OCI-LY1 (cell line): ENCODE data around the gene NDFIP2.

Experiments
- H2AFZ ChIP-seq: fragments of 200-600 bp; sonication (generic), shearing (Covaris generic); 2 replicates; pipeline ENCODE4 v1.6.0; 2014; ENCODE audit warnings: antibody characterized with exemption, mild to moderate bottlenecking, low read length
- H3F3A ChIP-seq: fragments of 200-600 bp; sonication (generic), shearing (Covaris generic); 2 replicates; pipeline ENCODE4 v1.6.0; 2014; ENCODE audit warnings: mild to moderate bottlenecking, antibody characterized with exemption, low read length, moderate library complexity; ENCODE audit not compliant: insufficient read depth
- H3K27ac ChIP-seq: fragments of 200-600 bp; sonication (generic); 2 replicates; pipeline ENCODE4 v1.5.1; 2014; ENCODE audit warnings: low read length, mixed run types, mild to moderate bottlenecking, low read depth; ENCODE audit not compliant: poor library complexity, severe bottlenecking
- H3K27me3 ChIP-seq: fragments of 200-600 bp; sonication (generic); 2 replicates; pipeline ENCODE4 v1.6.0; 2014; ENCODE audit warnings: antibody characterized with exemption, mild to moderate bottlenecking, low read length, moderate library complexity; ENCODE audit not compliant: insufficient read depth
- H3K36me3 ChIP-seq: fragments of 200-600 bp; sonication (generic); 2 replicates; pipeline ENCODE4 v1.6.1; 2014; ENCODE audit warnings: mild to moderate bottlenecking, antibody characterized with exemption, low read length, moderate library complexity, mixed read lengths; ENCODE audit not compliant: insufficient read depth
- H3K4me1 ChIP-seq: fragments of 200-600 bp; sonication (generic); 2 replicates; pipeline ENCODE4 v1.5.1; 2014; ENCODE audit warnings: mild to moderate bottlenecking, low read length, moderate library complexity; ENCODE audit not compliant: insufficient read depth, severe bottlenecking
- H3K4me2 ChIP-seq: fragments of 200-600 bp; sonication (generic), shearing (Covaris generic); 2 replicates; pipeline ENCODE4 v1.6.1; 2014; ENCODE audit warnings: low read length
- H3K4me3 ChIP-seq: fragments of 200-600 bp; sonication (generic); 2 replicates; pipeline ENCODE4 v1.5.1; 2014; ENCODE audit warnings: low read length, low read depth, mild to moderate bottlenecking, mixed read lengths; ENCODE audit not compliant: poor library complexity, severe bottlenecking
- H3K79me2 ChIP-seq: fragments of 200-600 bp; shearing (Covaris generic); 2 replicates; pipeline ENCODE4 v1.6.1; 2016; ENCODE audit warnings: mixed run types, low read length, mixed read lengths; ENCODE audit not compliant: insufficient read depth
- H3K9ac ChIP-seq: fragments of 200-600 bp; sonication (generic), shearing (Covaris generic); 2 replicates; pipeline ENCODE4 v1.6.1; 2014; ENCODE audit warnings: mild to moderate bottlenecking, low read length, mixed read lengths
- H3K9me2 ChIP-seq: fragments of 200-600 bp; sonication (generic), shearing (Covaris generic); 2 replicates; pipeline ENCODE4 v1.6.1; 2014; ENCODE audit warnings: low read depth, mild to moderate bottlenecking, low read length, mixed read lengths
- H3K9me3 ChIP-seq: fragments of 200-600 bp; shearing (Covaris generic); 2 replicates; pipeline ENCODE4 v1.6.1; 2014; ENCODE audit warnings: low read length, mixed read lengths
- H4K20me1 ChIP-seq: fragments of 200-600 bp; sonication (generic), shearing (Covaris generic); 2 replicates; pipeline ENCODE4 v1.6.0; 2016; ENCODE audit warnings: mild to moderate bottlenecking, low read length; ENCODE audit not compliant: insufficient read depth
- CTCF ChIP-seq: fragments of 200-600 bp; sonication (generic), shearing (Covaris generic); IDR thresholded peaks from 2 replicates; pipeline ENCODE4 v1.5.1; 2017; ENCODE audit warnings: mild to moderate bottlenecking, antibody characterized with exemption, low read length, moderate library complexity, mixed read lengths
- EZH2 ChIP-seq: fragments of 200-600 bp; sonication (generic), shearing (Covaris generic); IDR thresholded peaks from 2 replicates; pipeline ENCODE4 v1.8.0; 2017; ENCODE audit warnings: borderline replicate concordance, mixed run types, mild to moderate bottlenecking, antibody characterized with exemption, low read length, moderate library complexity, mixed read lengths

The NDFIP2 gene

DNA sequence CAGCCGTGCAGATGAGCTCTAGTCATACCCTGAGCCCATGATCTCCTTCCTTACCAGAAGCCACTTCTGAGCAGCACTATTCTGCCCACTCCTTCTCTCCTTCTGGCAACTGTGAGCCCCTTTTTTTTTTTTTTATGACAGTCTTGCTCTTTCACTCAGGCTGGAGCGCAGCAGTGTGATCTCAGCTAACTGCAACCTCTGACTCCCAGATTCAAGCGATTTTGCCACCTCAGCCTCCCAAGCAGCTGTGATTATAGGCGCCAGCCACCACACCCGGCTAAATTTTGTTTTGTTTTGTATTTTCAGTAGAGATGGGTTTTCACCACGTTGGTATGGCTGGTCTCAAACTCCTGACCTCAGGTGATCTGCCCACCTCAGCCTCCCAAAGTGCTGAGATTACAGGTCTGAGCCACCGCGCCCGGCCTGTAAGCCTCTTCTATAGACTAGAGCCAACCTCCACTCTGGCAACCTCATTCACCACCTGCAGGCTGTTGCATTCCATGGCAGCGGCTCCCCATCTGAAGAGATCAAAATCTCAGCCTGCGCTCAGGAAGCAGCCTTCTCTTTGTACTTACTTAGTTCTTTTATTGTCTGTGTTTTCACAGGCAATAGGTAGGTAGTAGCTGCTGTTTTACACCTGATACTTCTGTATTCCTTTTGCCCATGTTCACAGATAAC lies 34.8 kb upstream of the NDFIP2 start:
- TF ChIP-seq CTCF (no peak), EZH2 (no peak)
- no peak overlapping the region for H3K4me3 ChIP-seq
- no peak overlapping the region for H3K27ac ChIP-seq
- no peaks in the 10 kb centered on the region for H3K9me2 ChIP-seq
- no peaks in the 10 kb centered on the region for H3F3A ChIP-seq
- no peaks in the 10 kb centered on the region for H3K9me3 ChIP-seq
- H3K4me1 ChIP-seq: peaks cover 11% of the 10 kb centered on the region
- no peaks in the 10 kb centered on the region for H3K36me3 ChIP-seq
- H3K9ac ChIP-seq: no peak overlapping the region
- H4K20me1 ChIP-seq: no peaks in the 10 kb centered on the region
- no peaks in the 10 kb centered on the region for H3K27me3 ChIP-seq
- H2AFZ ChIP-seq: no peak overlapping the region
- H3K4me2 ChIP-seq: no peak overlapping the region
- H3K79me2 ChIP-seq: no peaks in the 10 kb centered on the region

GRCh38 chr13:79447141-79447540 lies 33.8 kb upstream of the NDFIP2 start:
- no peak for TF ChIP-seq EZH2
- TF ChIP-seq CTCF: no peak
- Histone ChIP-seq H3K27me3 (no peaks in the 10 kb centered on the region), H3F3A (no peaks in the 10 kb centered on the region), H3K4me3 (no peak overlapping the region), H3K9me2 (no peaks in the 10 kb centered on the region), H3K4me2 (no peak overlapping the region), H3K27ac (no peak overlapping the region), H4K20me1 (no peaks in the 10 kb centered on the region), H3K79me2 (no peaks in the 10 kb centered on the region), H2AFZ (no peak overlapping the region), H3K9ac (no peak overlapping the region), H3K36me3 (no peaks in the 10 kb centered on the region), H3K4me1 (peaks cover 15% of the 10 kb centered on the region), H3K9me3 (no peaks in the 10 kb centered on the region)

DNA sequence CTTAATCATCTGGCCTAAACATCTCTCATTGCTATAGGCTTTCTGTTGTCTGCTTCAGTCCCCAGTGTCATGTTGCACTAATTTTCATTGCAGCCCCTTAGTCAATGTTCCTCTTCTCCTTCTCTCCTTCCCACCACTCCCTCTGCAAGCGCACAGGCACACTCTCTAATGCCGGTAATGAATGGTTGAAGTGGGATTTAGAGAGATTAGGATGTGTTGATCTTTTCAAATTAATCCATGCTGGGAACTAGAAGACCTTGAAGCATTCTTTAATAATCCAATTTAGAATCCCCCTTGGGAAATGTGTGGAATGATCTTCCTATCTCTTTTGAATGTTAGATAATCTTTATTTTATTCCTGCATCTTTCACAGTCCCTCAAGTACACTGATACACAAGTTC lies 33.2 kb upstream of the NDFIP2 start:
- peaks cover 15% of the 10 kb centered on the region for H3K4me1 ChIP-seq
- no peak overlapping the region for H3K4me3 ChIP-seq
- no peaks in the 10 kb centered on the region for H3K36me3 ChIP-seq
- H3K79me2 ChIP-seq: no peaks in the 10 kb centered on the region
- H2AFZ ChIP-seq: no peak overlapping the region
- no peaks in the 10 kb centered on the region for H3K9me2 ChIP-seq
- no peaks in the 10 kb centered on the region for H3F3A ChIP-seq
- H3K9ac ChIP-seq: no peak overlapping the region
- no peaks in the 10 kb centered on the region for H3K9me3 ChIP-seq
- no peak for TF ChIP-seq CTCF
- no peak for TF ChIP-seq EZH2
- H3K27ac ChIP-seq: no peak overlapping the region
- no peak overlapping the region for H3K4me2 ChIP-seq
- no peaks in the 10 kb centered on the region for H4K20me1 ChIP-seq
- no peaks in the 10 kb centered on the region for H3K27me3 ChIP-seq
